Fibroblast of lung (primary cell): ENCODE results near the gene ZDHHC11.
"Not testable (repeated sequence)": the region's sequence is repeated elsewhere in the genome, so short reads cannot be mapped to it uniquely, and the experiment has no call there.

Source experiments
- EZH2 ChIP-seq: IDR thresholded peaks from 2 replicates; pipeline ENCODE4 v1.5.1; 2012; ENCODE audit warnings: low read length, control low read depth, mild to moderate bottlenecking; ENCODE audit errors: missing control alignments
- TF ChIP-seq, protein P1 (sequence below), 2 donors: IDR thresholded peaks in 1 of 2; conservative IDR thresholded peaks in 1 of 2; 1 replicate in 1 of 2; 2 replicates in 1 of 2; pipeline ENCODE4 v1.5.1; 2011 to 2012; ENCODE audit warnings: low read length in 2 of 2, control low read depth in 1 of 2, inconsistent platforms in 1 of 2, low read depth in 1 of 2, mild to moderate bottlenecking in 1 of 2

DNA sequence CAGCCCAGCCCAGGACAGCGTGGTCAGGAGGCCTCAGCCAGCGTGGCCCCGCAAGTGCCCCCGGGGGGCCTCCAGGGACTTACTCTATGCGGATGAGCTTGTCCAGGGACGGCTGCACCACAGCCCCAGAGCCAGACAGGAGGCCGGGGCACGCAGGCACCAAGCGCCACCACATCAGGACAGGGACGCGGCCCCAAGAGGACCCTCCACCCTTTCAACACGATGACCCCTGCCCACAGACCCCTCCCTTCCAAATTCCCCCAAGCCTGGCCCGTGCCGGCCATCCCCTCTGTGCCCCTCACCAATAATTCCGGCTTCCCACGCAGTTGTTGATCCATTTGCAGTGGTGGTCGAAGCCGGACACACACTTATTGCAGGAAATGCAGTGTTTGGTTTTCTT is 3.6 kb downstream of the ZDHHC11 start:
- TF ChIP-seq, protein P1, sequence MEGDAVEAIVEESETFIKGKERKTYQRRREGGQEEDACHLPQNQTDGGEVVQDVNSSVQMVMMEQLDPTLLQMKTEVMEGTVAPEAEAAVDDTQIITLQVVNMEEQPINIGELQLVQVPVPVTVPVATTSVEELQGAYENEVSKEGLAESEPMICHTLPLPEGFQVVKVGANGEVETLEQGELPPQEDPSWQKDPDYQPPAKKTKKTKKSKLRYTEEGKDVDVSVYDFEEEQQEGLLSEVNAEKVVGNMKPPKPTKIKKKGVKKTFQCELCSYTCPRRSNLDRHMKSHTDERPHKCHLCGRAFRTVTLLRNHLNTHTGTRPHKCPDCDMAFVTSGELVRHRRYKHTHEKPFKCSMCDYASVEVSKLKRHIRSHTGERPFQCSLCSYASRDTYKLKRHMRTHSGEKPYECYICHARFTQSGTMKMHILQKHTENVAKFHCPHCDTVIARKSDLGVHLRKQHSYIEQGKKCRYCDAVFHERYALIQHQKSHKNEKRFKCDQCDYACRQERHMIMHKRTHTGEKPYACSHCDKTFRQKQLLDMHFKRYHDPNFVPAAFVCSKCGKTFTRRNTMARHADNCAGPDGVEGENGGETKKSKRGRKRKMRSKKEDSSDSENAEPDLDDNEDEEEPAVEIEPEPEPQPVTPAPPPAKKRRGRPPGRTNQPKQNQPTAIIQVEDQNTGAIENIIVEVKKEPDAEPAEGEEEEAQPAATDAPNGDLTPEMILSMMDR (conservative IDR thresholded peaks at IDR 0.05 in 1 of 2, IDR thresholded peaks at IDR 0.05 in 1 of 2; ENCODE audit: low read depth in 1 of 2, low read length in 2 of 2): not testable (repeated sequence)
- not testable (repeated sequence) for TF ChIP-seq EZH2
